Loucy (cell line): ENCODE measurements around the gene TDRD7.

Experiments
- H2AFZ ChIP-seq: fragments of 200-600 bp; sonication (generic); 2 replicates; pipeline ENCODE4 v1.6.0; 2016; ENCODE audit warnings: antibody characterized with exemption, mild to moderate bottlenecking, low read length, moderate library complexity
- H3F3A ChIP-seq: fragments of 200-600 bp; 2 replicates; pipeline ENCODE4 v1.6.0; 2016; ENCODE audit warnings: antibody characterized with exemption, low read depth, mild to moderate bottlenecking
- H3K27me3 ChIP-seq: fragments of 200-600 bp; sonication (generic); 2 replicates; pipeline ENCODE4 v1.6.1; 2014; ENCODE audit warnings: low read length, mild to moderate bottlenecking; ENCODE audit not compliant: insufficient read depth, poor library complexity, severe bottlenecking
- H3K36me3 ChIP-seq: fragments of 200-600 bp; sonication (generic); 2 replicates; pipeline ENCODE4 v1.6.1; 2016; ENCODE audit warnings: low read length; ENCODE audit not compliant: insufficient read depth
- H3K4me1 ChIP-seq: fragments of 200-600 bp; sonication (generic); 2 replicates; pipeline ENCODE4 v1.5.1; 2014; ENCODE audit warnings: low read length, mild to moderate bottlenecking; ENCODE audit not compliant: insufficient read depth, poor library complexity, severe bottlenecking
- H3K4me2 ChIP-seq: fragments of 200-600 bp; sonication (generic); 2 replicates; pipeline ENCODE4 v1.6.0; 2014; ENCODE audit warnings: antibody characterized with exemption, low read length, low read depth, mild to moderate bottlenecking; ENCODE audit not compliant: poor library complexity, severe bottlenecking
- H3K4me3 ChIP-seq: fragments of 200-600 bp; sonication (generic); 2 replicates; pipeline ENCODE4 v1.5.1; 2014; ENCODE audit warnings: low read length, mild to moderate bottlenecking, mixed read lengths; ENCODE audit not compliant: poor library complexity, severe bottlenecking
- H3K79me2 ChIP-seq: fragments of 200-600 bp; sonication (generic); 2 replicates; pipeline ENCODE4 v1.6.1; 2014; ENCODE audit warnings: low read length; ENCODE audit not compliant: insufficient read depth
- H3K9ac ChIP-seq: fragments of 200-600 bp; sonication (generic); 2 replicates; pipeline ENCODE4 v1.6.0; 2014; ENCODE audit warnings: mild to moderate bottlenecking, low read depth, low read length, moderate library complexity; ENCODE audit not compliant: poor library complexity, severe bottlenecking
- H3K9me2 ChIP-seq: fragments of 200-600 bp; sonication (generic); replicated peaks from 2 replicates; pipeline ENCODE4 v1.6.1; 2016; ENCODE audit warnings: low read depth, low read length, mixed read lengths
- H3K9me3 ChIP-seq: fragments of 200-600 bp; sonication (generic); 2 replicates; pipeline ENCODE4 v1.6.1; 2014; ENCODE audit warnings: mild to moderate bottlenecking, antibody characterized with exemption, low read length, low read depth; ENCODE audit not compliant: insufficient read depth
- H4K20me1 ChIP-seq: fragments of 200-600 bp; sonication (generic); 2 replicates; pipeline ENCODE4 v1.6.0; 2014; ENCODE audit warnings: antibody characterized with exemption, low read length, mild to moderate bottlenecking; ENCODE audit not compliant: insufficient read depth, poor library complexity, severe bottlenecking
- CTCF ChIP-seq: fragments of 200-600 bp; sonication (generic); conservative IDR thresholded peaks from 2 replicates; pipeline ENCODE4 v1.5.1; 2014; ENCODE audit warnings: mild to moderate bottlenecking, antibody characterized with exemption, low read length
- EZH2phosphoT487 ChIP-seq: fragments of 200-600 bp; IDR thresholded peaks from 2 replicates; pipeline ENCODE4 v1.6.1; 2018; ENCODE audit warnings: antibody characterized with exemption, mild to moderate bottlenecking, moderate library complexity, borderline replicate concordance

TDRD7 gene

DNA sequence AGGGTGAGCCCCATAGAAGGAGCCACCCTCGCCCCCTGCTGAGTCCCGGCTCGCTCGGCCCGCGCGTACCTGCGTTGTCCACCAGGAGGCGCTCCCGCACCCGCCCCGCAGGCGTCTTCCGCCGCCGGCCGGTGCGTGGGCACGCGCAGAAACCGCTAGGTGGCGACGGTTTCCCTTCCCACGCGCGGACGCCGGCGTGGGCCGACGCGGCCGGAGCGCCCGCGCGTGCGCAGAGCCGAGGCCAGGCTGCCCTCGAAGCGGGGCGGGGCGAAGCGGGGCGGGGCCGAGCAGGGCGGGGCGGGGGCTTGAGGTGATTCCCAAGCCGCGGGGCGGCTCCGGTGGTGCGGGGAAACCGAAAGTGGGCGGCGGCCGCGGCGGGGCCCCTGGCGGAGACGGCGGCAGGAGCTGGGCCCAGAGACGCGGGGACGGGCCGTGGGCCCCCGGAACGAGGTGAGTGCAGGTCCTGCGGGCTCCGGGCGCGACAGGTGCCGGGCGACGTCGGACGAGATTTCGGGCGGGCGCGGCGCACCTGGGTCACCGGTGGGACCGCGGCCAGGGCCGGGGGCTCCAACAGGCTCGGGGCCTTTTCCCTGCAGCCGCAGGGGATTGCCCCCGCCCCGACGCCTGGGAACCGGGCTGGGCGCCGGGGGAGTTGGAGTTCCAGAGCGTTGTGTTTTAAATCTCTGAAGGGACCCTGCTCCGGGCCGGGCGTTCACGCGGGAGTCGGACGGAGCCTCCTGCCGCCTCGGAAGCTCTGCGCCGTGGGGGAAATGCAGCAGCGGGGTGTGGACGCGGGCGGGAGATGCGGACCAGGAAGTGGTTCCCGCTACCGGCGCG, at the start of gene TDRD7:
TSS of gene TDRD7 (plus strand) at position 308 of the 837 bp plus-strand sequence. CDS start 16,370 bp downstream, outside the sequence.
- Histone ChIP-seq H3K9me3 (no peaks in the 10 kb centered on the region), H3K79me2 (no peaks in the 10 kb centered on the region), H3K4me3 (peak within 1 kb of the TSS; percentile 76), H3K36me3 (no peaks in the 10 kb centered on the region), H4K20me1 (no peaks in the 10 kb centered on the region), H3K9me2 (no peaks in the 10 kb centered on the region), H3F3A (0 out of 2 replicates have a peak, but pooled peaks cover 4% of the 10 kb centered on the region), H3K4me1 (peaks cover 26% of the 10 kb centered on the region), H3K27me3 (no peaks in the 10 kb centered on the region), H3K4me2 (peak within 1 kb of the TSS; percentile 73), H2AFZ (peak within 1 kb of the TSS; percentile 91), H3K9ac (peak within 1 kb of the TSS; percentile 80)
- peak; percentile 85 for TF ChIP-seq CTCF
- TF ChIP-seq EZH2phosphoT487: no peak

DNA sequence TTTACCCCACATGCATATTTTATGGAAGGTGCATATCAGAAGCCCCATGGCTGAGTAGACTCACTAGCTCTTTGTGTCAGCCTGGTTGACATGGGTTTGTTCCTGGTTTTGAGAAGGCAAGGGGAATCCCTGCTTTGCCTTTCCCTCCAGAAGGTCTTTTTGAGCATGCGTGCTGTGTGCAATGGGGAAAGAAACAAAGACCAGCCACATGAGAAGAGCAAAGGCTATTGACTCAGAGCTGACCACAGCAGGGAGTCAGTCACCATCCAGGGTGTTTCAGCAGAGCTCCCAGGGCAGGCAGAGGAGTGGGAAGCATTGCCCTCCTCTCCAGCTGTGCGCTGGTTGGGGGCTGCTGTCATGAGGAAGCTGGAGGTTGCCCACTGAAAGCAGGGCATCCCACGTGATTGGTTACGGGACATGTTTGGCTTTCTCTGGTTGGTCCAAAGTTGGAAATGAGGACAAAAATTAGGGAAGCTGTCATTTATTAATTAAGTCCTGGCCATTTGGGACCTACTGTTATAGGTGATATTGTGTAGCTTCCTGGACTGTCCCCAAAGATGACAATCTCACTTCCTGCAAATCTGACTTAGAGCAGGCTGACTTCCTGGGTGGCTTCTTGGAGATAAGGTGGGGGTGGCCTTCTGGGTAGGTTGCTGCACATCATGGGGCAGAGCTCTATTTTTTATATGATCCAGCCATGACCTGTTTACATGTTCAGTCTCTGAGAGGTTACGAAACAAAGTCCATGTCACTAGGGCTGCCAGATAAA, 48.9 kb upstream of the TDRD7 start:
- no peak for TF ChIP-seq EZH2phosphoT487
- TF ChIP-seq CTCF: no peak
- Histone ChIP-seq H3K9me3 (no peaks in the 10 kb centered on the region), H3K4me3 (no peak overlapping the region), H3K36me3 (no peaks in the 10 kb centered on the region), H3K9ac (no peak overlapping the region), H3K27me3 (no peaks in the 10 kb centered on the region), H3K79me2 (no peaks in the 10 kb centered on the region), H3K4me2 (no peak overlapping the region), H4K20me1 (no peaks in the 10 kb centered on the region), H3K4me1 (peaks cover 7% of the 10 kb centered on the region), H2AFZ (no peak overlapping the region), H3F3A (no peaks in the 10 kb centered on the region), H3K9me2 (no peaks in the 10 kb centered on the region)

- Histone ChIP-seq H3K4me2 (no peak overlapping the region), H3K9me2 (no peaks in the 10 kb centered on the region), H3K27me3 (no peaks in the 10 kb centered on the region), H3K4me3 (no peak overlapping the region), H3K9ac (no peak overlapping the region), H3K9me3 (peaks cover 3% of the 10 kb centered on the region; the same call in 1 of the 2 replicates), H4K20me1 (no peaks in the 10 kb centered on the region), H3K79me2 (no peaks in the 10 kb centered on the region), H3K4me1 (peaks cover 7% of the 10 kb centered on the region), H2AFZ (no peak overlapping the region), H3F3A (no peaks in the 10 kb centered on the region), H3K36me3 (no peaks in the 10 kb centered on the region)
- TF ChIP-seq EZH2phosphoT487 (no peak), CTCF (no peak)
Measured at GRCh38 chr9:97363661-97364299, 48.1 kb upstream of the TDRD7 start.
